ENCODE results near the gene PRMT3.
"Not testable (repeated sequence)": the region's sequence is repeated elsewhere in the genome, so short reads cannot be mapped to it uniquely, and the experiment has no call there.

PRMT3 gene

DNA sequence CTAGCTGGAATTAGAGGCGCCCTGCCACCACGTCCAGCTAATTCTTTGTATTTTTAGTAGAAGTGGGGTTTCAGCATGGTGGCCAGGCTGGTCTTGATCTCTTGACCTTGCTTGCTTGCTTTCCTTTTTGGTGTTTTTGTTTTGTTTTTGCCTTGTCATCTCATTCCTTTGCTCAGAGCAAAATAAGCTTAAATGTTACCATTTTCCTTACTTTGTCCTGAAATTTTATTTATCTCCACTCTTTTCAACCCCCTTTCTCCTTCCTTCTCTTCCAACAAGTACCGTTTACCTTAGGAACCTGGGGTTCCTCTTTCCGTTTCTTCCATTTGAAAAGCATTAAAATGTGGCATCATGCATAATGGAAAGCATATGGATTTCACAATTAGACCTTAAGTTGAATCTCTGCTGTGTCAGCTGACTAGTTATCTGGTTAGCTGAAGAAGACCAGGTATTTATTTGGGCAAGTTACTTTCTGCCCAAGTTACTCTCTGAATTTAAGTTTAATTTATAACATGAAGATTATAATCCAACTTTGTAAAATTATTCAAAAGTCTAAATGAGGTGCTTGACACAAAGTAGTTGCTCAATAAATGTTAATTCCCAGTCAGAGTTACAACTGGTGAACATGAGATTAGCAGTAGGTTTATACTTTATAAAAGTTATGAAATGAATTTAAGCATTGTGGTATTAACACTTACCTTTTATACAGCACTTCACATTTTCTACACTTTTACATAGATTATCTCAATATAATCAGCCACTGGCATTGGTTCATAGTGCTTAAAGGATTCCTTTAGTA lies 69.7 kb downstream of the PRMT3 start:
- Histone ChIP-seq H3K27me3 (ENCODE audit: insufficient read depth, low read length) (no peaks in the 10 kb centered on the region), H3K4me3 (ENCODE audit: low read depth, low read length) (no peak overlapping the region), H3K4me1 (ENCODE audit: control insufficient read depth, insufficient read depth, low read length, unreplicated experiment) (no peaks in the 10 kb centered on the region), H3K79me2 (ENCODE audit: control insufficient read depth, insufficient read depth, low read length, unreplicated experiment) (no peaks in the 10 kb centered on the region), H3K27ac (ENCODE audit: low read depth, low read length) (no peak overlapping the region), H2AFZ (ENCODE audit: low read length, unreplicated experiment) (no peak overlapping the region), H3K36me3 (ENCODE audit: insufficient read depth, low read length) (no peaks in the 10 kb centered on the region)

DNA sequence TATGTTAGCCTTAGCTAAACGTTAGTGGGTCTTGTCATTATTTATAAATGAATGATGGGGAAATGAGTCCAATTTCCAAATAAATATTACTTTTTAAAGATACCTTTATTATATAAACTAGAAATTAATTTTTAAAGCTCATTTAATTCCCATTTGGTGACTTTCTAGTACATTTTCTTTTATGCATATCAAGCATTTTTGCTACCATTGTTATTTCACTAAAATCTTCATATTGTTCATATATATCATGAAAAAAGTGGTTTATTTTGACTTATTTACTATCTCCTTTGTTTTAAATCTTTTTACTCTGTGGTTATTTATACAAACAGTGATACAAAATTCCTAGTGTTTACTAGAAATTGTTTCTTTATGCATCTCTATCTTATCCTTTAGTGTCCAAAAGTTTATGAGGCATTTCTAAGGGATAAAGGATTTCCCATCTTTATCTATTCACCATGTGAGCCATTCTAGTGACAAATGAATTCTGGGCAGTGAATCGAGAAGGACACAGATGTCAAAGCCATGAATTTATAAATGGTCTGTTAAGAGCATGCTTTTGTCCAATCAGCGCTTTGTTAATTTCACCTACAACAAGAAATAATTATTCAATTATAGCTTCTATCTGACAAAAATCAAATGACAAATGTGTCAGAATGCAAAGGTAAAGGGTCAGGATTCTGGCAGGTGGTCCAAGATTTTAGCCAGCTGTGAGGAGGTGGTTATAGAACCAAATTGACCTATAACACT lies 70.6 kb downstream of the PRMT3 start:
- no peak overlapping the region for H2AFZ ChIP-seq (ENCODE audit: low read length, unreplicated experiment)
- no peaks in the 10 kb centered on the region for H3K27me3 ChIP-seq (ENCODE audit: insufficient read depth, low read length)
- H3K27ac ChIP-seq (ENCODE audit: low read depth, low read length), result no peak overlapping the region
- H3K4me3 ChIP-seq (ENCODE audit: low read depth, low read length), result no peak overlapping the region
- no peaks in the 10 kb centered on the region for H3K79me2 ChIP-seq (ENCODE audit: control insufficient read depth, insufficient read depth, low read length, unreplicated experiment)
- no peaks in the 10 kb centered on the region for H3K4me1 ChIP-seq (ENCODE audit: control insufficient read depth, insufficient read depth, low read length, unreplicated experiment)
- no peaks in the 10 kb centered on the region for H3K36me3 ChIP-seq (ENCODE audit: insufficient read depth, low read length)

- Histone ChIP-seq H3K36me3 (ENCODE audit: insufficient read depth, low read length) (no peaks in the 10 kb centered on the region), H3K27ac (ENCODE audit: low read depth, low read length) (no peak overlapping the region), H3K27me3 (ENCODE audit: insufficient read depth, low read length) (no peaks in the 10 kb centered on the region), H3K79me2 (ENCODE audit: control insufficient read depth, insufficient read depth, low read length, unreplicated experiment) (no peaks in the 10 kb centered on the region), H3K4me1 (ENCODE audit: control insufficient read depth, insufficient read depth, low read length, unreplicated experiment) (no peaks in the 10 kb centered on the region), H3K4me3 (ENCODE audit: low read depth, low read length) (no peak overlapping the region), H2AFZ (ENCODE audit: low read length, unreplicated experiment) (no peak overlapping the region)
Measured at GRCh38 chr11:20458905-20459632, 71.6 kb downstream of the PRMT3 start.

- H3K36me3 ChIP-seq (ENCODE audit: insufficient read depth, low read length), result no peaks in the 10 kb centered on the region
- H3K4me1 ChIP-seq (ENCODE audit: control insufficient read depth, insufficient read depth, low read length, unreplicated experiment), result no peaks in the 10 kb centered on the region
- no peak overlapping the region for H3K4me3 ChIP-seq (ENCODE audit: low read depth, low read length)
- no peaks in the 10 kb centered on the region for H3K79me2 ChIP-seq (ENCODE audit: control insufficient read depth, insufficient read depth, low read length, unreplicated experiment)
- no peaks in the 10 kb centered on the region for H3K27me3 ChIP-seq (ENCODE audit: insufficient read depth, low read length)
- no peak overlapping the region for H3K27ac ChIP-seq (ENCODE audit: low read depth, low read length)
- H2AFZ ChIP-seq (ENCODE audit: low read length, unreplicated experiment), result no peak overlapping the region
Measured at GRCh38 chr11:20459865-20460264, 72.3 kb downstream of the PRMT3 start.

DNA sequence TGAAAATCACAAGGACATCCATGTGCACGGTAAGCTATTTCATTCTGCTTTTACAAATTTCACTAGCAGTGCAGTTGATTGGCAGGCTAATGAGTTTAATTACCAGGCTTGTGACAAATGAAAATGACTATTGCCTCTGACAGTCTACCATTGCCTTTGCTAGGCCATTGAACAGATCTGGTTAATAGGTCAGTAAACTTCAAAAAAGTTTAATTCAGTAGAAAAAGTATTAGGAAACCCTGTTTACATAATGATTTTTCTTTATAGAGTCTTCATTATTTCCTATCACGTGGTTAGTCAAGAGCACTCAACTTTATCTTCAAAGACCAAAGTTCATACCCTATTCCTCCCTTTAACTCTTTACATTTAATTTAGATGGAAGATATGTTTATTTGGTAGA lies 77.0 kb downstream of the PRMT3 start:
- Histone ChIP-seq H3K27ac (ENCODE audit: low read depth, low read length) (no peak overlapping the region), H3K79me2 (ENCODE audit: control insufficient read depth, insufficient read depth, low read length, unreplicated experiment) (no peaks in the 10 kb centered on the region), H2AFZ (ENCODE audit: low read length, unreplicated experiment) (no peak overlapping the region), H3K4me3 (ENCODE audit: low read depth, low read length) (no peak overlapping the region), H3K36me3 (ENCODE audit: insufficient read depth, low read length) (no peaks in the 10 kb centered on the region), H3K4me1 (ENCODE audit: control insufficient read depth, insufficient read depth, low read length, unreplicated experiment) (no peaks in the 10 kb centered on the region), H3K27me3 (ENCODE audit: insufficient read depth, low read length) (no peaks in the 10 kb centered on the region)

DNA sequence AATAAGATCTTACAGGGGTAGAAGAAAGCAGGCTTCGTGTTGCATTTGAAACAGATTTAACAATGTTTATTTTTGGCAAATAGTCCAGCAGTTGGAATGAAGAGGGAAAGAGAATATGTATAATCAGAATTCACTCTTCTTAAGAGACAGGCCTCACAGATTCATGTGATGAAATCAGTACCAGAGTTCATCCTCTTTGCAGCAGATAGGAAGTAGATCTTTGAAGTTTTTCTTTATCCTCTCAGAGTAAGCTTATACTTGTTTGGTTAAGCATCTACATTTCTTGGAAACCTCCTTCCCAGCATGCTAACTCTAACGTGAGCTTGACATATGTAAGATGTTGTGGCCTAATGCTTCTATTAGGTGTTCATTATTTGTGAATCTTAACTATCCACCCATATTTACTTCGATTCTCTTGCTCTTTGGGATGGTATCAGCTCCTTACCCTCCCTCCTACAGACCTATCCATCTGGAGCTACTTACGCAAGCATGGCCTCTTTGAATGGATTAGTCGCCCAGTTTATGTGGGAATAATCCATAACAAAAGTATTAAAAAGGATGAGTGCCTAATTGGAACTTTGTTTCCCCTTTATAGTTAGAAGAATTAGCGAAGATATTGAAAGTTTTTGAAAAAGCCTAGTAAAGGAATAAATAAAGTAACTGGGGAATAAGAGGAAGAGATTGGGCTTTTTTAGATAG lies 80.1 kb downstream of the PRMT3 start:
- Histone ChIP-seq H3K4me1 (ENCODE audit: control insufficient read depth, insufficient read depth, low read length, unreplicated experiment) (no peaks in the 10 kb centered on the region), H3K79me2 (ENCODE audit: control insufficient read depth, insufficient read depth, low read length, unreplicated experiment) (no peaks in the 10 kb centered on the region), H3K36me3 (ENCODE audit: insufficient read depth, low read length) (peaks cover 7% of the 10 kb centered on the region; the same call in 1 of the 2 replicates), H3K27ac (ENCODE audit: low read depth, low read length) (no peak overlapping the region), H2AFZ (ENCODE audit: low read length, unreplicated experiment) (no peak overlapping the region), H3K27me3 (ENCODE audit: insufficient read depth, low read length) (no peaks in the 10 kb centered on the region), H3K4me3 (ENCODE audit: low read depth, low read length) (no peak overlapping the region)

- Histone ChIP-seq H3K36me3 (ENCODE audit: insufficient read depth, low read length) (peaks cover 7% of the 10 kb centered on the region; the same call in 1 of the 2 replicates), H3K27ac (ENCODE audit: low read depth, low read length) (no peak overlapping the region)
Measured at GRCh38 chr11:20470348-20470747, 82.8 kb downstream of the PRMT3 start.

GRCh38 chr11:20471929-20472328 lies 84.4 kb downstream of the PRMT3 start:
- not testable (repeated sequence) for H3K36me3 ChIP-seq (ENCODE audit: insufficient read depth, low read length); H3K4me3 ChIP-seq (ENCODE audit: low read depth, low read length); H3K27me3 ChIP-seq (ENCODE audit: insufficient read depth, low read length); H3K27ac ChIP-seq (ENCODE audit: low read depth, low read length); H3K4me1 ChIP-seq (ENCODE audit: control insufficient read depth, insufficient read depth, low read length, unreplicated experiment); H3K79me2 ChIP-seq (ENCODE audit: control insufficient read depth, insufficient read depth, low read length, unreplicated experiment); H2AFZ ChIP-seq (ENCODE audit: low read length, unreplicated experiment)

More at GRCh38 chr11:20470348-20470747, 82.8 kb downstream of the PRMT3 start:
- H3K4me1 ChIP-seq (ENCODE audit: control insufficient read depth, insufficient read depth, low read length, unreplicated experiment), result no peaks in the 10 kb centered on the region
- no peaks in the 10 kb centered on the region for H3K27me3 ChIP-seq (ENCODE audit: insufficient read depth, low read length)
- no peaks in the 10 kb centered on the region for H3K79me2 ChIP-seq (ENCODE audit: control insufficient read depth, insufficient read depth, low read length, unreplicated experiment)
- no peak overlapping the region for H3K4me3 ChIP-seq (ENCODE audit: low read depth, low read length)
- no peak overlapping the region for H2AFZ ChIP-seq (ENCODE audit: low read length, unreplicated experiment)

GRCh38 chr11:20474176-20474881 lies 86.8 kb downstream of the PRMT3 start:
- no peak overlapping the region for H3K4me3 ChIP-seq (ENCODE audit: low read depth, low read length)
- H2AFZ ChIP-seq (ENCODE audit: low read length, unreplicated experiment), result no peak overlapping the region
- no peaks in the 10 kb centered on the region for H3K27me3 ChIP-seq (ENCODE audit: insufficient read depth, low read length)
- no peaks in the 10 kb centered on the region for H3K79me2 ChIP-seq (ENCODE audit: control insufficient read depth, insufficient read depth, low read length, unreplicated experiment)
- peaks cover 7% of the 10 kb centered on the region; the same call in 1 of the 2 replicates for H3K36me3 ChIP-seq (ENCODE audit: insufficient read depth, low read length)
- H3K4me1 ChIP-seq (ENCODE audit: control insufficient read depth, insufficient read depth, low read length, unreplicated experiment), result peaks cover 6% of the 10 kb centered on the region
- H3K27ac ChIP-seq (ENCODE audit: low read depth, low read length), result no peak overlapping the region
